ENCODE data around the gene TXNRD2.
"Not testable (repeated sequence)": the region's sequence is repeated elsewhere in the genome, so short reads cannot be mapped to it uniquely, and the experiment has no call there.

Gene TXNRD2

GRCh38 chr22:19886605-19887255, 54.9 kb downstream of the TXNRD2 start:
- peak; percentile 24 for DNase-seq

DNA sequence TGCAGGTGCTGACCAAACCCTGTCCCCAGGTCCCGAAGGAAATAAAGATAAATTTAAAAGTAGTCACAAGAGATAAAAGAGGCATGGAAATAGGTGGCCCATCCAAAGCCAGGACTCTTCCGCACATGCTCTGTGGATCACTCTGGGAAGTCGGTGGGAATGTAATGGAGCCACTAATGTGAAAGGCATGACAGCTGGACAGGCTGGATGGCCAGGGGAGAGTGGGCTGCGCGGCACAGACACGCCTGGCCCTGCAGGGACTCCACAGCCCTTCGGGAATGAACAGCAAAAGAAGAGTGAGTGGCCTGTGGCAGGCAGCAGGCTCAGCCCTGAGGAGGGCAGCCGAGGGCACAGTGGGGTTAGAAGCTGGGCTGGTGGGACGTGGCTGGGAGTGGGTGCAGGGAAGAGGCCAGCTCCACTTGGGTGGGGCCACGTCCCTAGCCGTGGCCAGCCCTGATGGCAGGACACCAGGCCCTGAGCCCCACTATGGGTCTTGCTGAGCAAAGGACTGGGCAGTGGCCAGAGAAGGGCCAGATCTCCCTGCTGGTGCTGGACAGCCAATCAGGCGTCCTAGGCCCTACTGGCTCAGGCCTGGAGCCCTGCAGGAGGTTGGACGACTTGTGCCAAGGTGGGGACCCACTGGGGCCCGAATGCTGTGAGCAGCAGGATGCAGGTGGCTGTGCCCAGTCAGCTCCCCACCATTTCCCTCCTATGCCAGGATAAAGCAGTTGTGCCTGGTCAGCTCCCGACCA, 55.6 kb downstream of the TXNRD2 start:
- no peak for DNase-seq

DNA sequence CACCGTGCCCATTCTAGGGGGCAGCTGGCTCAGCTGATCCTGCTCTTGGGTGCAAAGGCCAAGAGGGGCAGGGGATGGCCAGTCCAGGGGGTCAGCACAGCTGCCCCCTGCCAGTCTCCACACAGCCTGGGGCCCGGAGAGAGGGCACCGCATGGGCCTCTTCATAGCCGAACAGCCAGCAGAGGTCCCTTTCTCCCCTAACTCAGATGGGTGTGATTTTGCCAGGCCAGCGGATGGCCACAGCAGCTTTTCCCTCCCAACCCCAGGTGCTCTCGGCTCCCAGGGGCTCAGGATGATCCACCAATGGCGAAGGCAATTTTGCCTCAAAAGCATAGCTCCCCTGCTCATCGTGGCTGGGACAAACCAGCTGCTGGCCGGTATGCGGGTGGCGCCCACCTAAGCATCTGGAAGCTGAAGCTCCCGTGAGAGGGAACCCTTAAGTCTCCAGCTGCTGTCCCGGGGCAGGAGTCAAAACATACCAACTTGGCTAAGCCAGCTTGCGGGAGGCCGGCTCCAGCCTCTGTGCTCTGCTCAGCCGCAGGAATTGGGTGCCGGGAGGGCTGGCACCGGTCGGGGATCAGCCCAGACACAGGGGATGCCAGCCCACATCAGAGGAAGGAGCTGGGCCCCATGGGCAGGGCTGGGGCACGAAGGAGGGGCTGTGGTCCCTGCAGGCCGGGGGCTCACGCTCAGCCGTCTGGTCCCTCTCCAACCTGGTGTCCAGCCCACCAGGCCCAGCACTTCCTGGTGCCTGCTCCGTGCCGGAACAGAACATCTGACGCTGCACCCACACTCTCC, 56.5 kb downstream of the TXNRD2 start:
- DNase-seq, result no peak

DNA sequence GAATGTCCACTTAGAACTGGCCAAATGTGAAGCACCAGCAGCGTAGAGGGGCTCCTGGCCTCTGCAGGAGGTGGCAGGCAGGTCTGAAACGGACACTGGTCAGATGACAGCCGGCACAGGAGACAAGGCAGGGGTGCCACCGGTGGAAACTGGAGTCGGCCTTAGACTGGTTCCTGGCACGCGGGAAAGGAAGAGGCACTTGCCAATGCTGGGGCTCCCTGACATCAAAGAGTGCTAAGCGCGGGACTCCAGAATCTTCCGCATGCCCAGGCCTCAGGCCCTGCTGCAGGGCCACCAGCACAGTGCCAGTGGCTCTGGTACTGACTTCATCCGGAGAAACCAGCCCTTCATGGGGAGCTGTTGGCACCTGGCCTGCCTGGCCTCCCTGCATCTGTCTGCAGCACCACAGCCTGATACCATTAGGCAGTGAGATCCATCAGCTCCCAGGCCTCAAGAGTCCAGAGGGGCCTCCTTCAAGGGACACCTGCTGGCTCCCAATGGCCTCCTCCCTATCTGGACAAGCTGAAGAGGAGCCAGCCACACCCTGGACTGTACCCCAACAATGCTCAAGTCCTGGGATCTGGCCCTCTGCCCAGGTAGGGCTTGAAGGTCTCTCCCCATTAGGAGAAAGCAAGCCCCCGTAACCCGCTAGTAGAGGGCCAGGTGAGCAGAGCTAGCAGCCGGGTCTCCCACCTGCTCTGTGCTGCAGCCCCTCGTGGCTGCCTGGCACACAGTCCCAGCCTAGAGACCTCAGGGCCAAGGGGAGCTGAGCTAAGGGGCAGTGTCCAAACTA, 57.3 kb downstream of the TXNRD2 start:
- no peak for DNase-seq

- DNase-seq, result not testable (repeated sequence)
Measured at GRCh38 chr22:19883446-19883845, 58.2 kb downstream of the TXNRD2 start.

- no peak for DNase-seq
Measured at GRCh38 chr22:19882446-19883381, 58.9 kb downstream of the TXNRD2 start.

DNA sequence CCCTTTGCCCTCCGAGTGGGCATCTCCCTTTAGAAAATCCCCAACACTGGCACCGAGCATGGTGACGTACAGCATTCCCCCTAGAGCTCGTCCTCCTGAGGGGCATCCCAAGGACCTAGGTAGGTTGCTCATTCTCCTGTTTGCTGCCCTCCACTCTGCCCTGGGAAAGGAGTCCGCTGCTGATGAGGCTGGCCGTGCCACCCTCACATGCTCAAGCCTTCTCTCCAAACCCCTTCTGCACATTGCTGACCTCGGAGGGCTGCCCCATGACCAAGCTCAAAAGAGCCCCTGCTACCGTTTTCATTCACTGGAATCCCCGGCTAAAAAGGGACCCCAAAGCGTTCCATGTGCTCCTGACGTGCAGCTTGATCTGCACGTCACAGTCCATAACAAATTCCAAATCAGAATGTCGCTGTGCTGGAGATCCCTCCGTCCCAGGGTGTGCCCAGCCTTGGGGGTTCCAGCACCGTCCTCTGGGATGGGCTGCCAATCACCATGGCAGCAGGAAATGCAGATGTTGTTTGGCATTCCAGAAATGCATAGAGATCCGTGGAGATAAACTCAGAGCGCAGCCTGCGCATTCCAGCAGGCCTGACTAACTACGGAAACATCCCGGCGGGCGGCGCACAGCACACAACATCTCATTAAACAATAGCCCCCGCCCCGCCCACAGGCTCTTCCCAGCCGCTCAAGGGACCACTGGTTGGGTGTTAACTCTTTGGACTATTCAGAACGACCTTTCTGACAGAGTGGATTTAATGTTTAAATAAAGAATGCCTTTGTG, 60.6 kb downstream of the TXNRD2 start:
- DNase-seq, result no peak

- DNase-seq, result no peak
Measured at GRCh38 chr22:19879992-19880785, 61.4 kb downstream of the TXNRD2 start.

- DNase-seq, result no peak
Measured at GRCh38 chr22:19879643-19879991, 62.0 kb downstream of the TXNRD2 start.

DNA sequence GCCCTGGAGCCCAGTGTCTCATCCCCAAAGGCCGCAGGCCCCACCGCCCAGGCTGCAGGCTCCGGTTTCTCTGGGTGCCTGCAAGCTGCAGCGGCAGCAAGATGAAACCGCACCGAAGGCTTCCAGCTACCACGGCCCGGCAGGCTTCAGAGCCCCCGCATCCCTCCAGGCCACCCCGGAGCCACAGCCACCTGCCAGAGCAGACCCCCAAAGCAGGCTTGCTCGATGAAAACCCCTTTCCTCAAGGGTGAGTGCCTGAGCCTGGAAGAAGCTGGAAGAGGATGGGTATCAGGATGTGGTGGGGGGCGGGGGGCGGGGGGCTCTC, 62.4 kb downstream of the TXNRD2 start:
- no peak for DNase-seq

- DNase-seq, result no peak
Measured at GRCh38 chr22:19878461-19879245, 63.0 kb downstream of the TXNRD2 start.

GRCh38 chr22:19877626-19878339, 63.8 kb downstream of the TXNRD2 start:
- DNase-seq, result no peak

DNA sequence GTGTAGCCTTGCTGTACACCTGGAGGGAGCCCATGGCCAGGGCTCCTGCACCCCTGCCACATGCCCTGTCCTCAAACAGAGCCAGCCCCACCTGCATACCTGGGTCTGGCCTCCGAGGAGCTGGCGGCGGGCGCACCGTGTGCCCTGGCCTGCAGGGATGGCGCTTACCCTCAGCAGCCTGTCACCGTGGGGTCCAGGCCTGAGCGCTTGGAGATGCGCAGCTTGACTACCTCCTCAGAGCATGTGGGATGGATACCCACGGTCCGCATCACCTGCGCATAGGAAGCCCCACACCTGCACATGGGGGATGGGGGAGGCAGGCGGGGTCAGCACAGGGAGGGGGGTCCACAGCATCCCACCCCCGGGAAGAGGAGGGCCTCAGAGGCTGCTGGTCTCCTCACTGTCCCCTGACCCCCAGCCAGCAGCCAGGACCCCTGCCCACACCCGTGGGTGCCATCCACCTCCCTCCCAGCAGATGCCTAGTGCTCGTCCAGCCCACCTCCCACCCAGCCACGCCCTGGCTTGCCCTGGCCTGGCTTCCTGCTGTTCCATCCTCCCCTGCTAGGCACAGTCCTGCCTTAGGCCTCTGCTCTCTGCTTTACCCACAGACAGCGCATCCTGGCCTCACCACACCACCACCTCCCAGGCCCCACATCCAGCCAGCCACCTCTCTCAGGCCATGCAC, 64.5 kb downstream of the TXNRD2 start:
- no peak for DNase-seq

GRCh38 chr22:19876314-19876940, 65.2 kb downstream of the TXNRD2 start:
- no peak for DNase-seq

DNA sequence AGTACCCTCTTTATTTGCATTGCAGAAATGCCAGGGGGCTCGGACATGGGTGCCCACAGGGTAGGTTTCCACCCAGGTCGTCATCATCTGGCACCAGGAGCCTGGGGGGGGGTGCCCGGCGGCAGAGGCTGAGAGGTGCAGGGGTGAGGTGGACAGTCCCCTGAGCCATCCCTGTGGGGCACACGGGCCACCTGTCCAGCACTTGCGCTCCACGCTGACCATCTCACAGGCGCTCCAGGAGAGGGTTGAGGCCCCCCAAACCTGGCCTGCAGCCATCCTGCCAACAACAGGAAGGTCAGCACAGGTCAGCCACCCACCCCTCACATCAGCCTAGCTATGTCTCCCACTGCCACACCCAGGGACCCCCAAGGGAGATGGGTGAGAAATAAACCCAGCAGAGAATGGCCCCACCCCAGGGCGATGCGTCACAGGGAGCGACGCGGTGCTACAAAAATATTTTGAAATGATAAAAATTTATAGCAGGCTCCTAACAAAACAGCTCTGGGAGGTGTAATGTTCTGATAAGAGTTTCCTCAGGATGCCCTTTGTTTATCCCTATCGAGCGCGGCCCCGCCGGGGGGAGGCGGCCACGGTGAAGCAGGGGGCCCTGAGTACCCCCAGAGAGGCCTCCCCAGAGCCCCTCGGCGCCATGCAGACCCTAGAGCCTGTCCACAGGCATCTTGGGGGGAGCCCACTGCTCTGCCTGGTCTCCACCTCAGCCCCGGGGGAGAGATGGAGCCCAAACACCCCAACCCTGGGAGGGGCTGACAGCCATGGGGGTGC, 65.9 kb downstream of the TXNRD2 start:
- DNase-seq, result no peak

DNA sequence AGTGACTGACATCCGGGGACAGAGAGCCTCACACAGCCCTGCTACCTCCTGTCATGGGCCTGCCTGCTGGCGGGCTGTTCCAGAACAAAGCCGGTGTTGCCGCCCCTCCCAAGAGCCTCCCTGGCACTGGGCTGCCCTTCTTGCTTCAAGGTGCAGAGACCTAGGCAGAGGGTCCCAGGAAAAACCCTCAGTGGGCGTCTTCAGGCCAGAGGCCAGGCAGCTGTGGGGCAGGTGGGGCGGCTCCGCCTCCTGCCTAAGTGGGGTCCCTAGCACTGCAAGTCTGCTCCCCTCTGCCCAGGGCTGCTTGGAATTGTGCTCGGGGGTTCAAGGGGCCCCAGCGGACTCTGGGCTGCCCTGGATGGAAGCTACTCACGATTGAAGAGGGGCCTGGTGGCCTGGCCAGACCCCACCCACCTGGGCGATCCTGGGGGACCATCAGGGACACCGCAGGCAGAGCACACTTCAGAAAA, 66.5 kb downstream of the TXNRD2 start:
- DNase-seq, result no peak
